ENCODE data around the gene SLC22A12.

DNA sequence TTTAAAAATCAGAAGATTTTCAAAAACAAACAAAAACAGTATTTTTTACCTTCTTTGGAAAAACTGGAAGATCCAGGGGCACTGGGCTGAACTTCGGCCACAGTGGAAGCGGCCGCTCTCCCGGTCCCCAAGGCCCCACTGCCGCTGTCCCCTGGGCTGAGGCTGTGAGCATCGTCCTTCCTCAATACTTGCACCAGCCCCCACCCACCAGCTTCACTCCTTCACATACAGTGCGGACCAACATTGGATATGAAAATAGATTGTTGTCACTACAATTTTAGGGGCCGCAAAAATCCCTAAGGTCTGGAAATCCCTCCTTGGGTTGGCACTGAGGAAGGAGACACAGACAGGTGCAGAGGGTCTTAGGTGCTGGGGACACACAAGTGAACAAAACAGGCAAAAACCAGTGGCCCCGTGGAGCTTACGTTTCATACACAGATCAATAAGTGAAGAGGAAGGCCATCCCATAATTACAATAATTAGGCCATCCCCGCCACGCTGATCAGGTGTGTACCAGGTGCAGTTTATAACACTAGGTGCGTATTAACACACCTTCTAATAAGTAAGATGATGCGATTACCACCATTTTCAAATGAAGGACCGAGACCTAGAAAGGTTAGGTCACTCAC lies 28.2 kb upstream of the SLC22A12 start:
- TF ChIP-seq POLR2AphosphoS5 (IDR thresholded peaks at IDR 0.05; ENCODE audit: low read depth) (no peak), CTCF (conservative IDR thresholded peaks at IDR 0.05; ENCODE audit: low read depth in 2 of 2) (no peak), JUNB (IDR thresholded peaks at IDR 0.05; ENCODE audit: unreplicated experiment) (no peak), EZH2 (IDR thresholded peaks at IDR 0.05; ENCODE audit: low read depth, unreplicated experiment) (no peak), EZH2phosphoT487 (IDR thresholded peaks at IDR 0.05; ENCODE audit: unreplicated experiment) (no peak), CREB1 (CRISPR knock-in tag; IDR thresholded peaks at IDR 0.05; ENCODE audit: low read depth) (no peak)
- TF ChIP-seq, protein P1, sequence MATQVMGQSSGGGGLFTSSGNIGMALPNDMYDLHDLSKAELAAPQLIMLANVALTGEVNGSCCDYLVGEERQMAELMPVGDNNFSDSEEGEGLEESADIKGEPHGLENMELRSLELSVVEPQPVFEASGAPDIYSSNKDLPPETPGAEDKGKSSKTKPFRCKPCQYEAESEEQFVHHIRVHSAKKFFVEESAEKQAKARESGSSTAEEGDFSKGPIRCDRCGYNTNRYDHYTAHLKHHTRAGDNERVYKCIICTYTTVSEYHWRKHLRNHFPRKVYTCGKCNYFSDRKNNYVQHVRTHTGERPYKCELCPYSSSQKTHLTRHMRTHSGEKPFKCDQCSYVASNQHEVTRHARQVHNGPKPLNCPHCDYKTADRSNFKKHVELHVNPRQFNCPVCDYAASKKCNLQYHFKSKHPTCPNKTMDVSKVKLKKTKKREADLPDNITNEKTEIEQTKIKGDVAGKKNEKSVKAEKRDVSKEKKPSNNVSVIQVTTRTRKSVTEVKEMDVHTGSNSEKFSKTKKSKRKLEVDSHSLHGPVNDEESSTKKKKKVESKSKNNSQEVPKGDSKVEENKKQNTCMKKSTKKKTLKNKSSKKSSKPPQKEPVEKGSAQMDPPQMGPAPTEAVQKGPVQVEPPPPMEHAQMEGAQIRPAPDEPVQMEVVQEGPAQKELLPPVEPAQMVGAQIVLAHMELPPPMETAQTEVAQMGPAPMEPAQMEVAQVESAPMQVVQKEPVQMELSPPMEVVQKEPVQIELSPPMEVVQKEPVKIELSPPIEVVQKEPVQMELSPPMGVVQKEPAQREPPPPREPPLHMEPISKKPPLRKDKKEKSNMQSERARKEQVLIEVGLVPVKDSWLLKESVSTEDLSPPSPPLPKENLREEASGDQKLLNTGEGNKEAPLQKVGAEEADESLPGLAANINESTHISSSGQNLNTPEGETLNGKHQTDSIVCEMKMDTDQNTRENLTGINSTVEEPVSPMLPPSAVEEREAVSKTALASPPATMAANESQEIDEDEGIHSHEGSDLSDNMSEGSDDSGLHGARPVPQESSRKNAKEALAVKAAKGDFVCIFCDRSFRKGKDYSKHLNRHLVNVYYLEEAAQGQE (IDR thresholded peaks at IDR 0.05; ENCODE audit: unreplicated experiment), result no peak
